Activated CD4-positive, alpha-beta T cell treated with anti-CD3 and anti-CD28 coated beads, Interleukin-2, Interleukin-4, amounts not matched to agents 100 ng/mL and 50 ng/mL, durations not matched to agents 16 hours and 8 hours (primary cell): ENCODE measurements around the gene GLTP.
"Not testable (repeated sequence)": the region's sequence is repeated elsewhere in the genome, so short reads cannot be mapped to it uniquely, and the experiment has no call there.

Source experiments
- DNase-seq: peaks from one replicate; pipeline ENCODE4 v3.0.0-alpha.2; 2020; ENCODE audit warnings: low spot score

The GLTP gene, protein sequence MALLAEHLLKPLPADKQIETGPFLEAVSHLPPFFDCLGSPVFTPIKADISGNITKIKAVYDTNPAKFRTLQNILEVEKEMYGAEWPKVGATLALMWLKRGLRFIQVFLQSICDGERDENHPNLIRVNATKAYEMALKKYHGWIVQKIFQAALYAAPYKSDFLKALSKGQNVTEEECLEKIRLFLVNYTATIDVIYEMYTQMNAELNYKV

DNA sequence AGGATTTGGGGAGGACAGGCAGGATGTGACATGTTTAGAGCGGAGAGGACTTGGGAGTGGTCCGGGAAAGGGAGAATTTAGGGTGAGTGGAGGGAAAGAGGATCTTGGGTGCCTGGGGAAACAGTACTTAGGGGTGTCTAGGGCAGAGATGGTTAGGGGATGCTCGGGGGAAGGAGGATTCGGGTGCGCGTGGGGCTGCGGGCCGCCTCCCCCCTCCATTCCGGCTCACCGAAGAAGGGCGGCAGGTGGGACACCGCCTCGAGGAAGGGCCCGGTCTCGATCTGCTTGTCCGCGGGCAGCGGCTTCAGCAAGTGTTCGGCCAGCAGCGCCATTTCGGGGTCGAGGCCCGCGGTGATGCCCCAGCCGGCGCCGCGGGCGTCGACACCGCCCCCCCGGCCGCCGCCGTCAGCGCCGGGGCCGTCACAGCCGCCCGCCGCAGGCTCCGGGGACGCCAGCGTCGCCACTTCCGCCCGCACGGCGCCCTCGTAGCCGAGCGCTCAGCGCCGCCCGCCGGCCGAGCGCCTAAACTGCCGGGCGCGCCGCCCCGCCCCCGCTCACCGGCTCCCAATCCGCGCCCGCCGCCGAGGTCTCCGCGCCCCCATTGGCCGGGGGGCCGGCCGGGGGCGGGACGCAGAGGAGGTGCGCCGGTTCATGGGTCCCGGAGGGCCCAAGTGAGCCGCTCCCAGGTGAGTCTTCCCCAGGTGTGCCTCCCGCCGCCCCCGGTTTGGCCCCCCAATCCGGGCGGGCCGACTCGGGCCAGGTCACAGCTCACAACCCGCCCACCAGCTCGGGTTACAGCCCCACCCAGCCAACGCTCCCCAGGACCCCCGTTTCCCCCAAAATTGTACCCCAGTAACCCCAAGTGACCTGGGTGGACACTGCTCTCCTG is at the start of gene GLTP:
GLTP (minus strand) TSS at position 499 of the 889 bp plus-strand sequence; CDS start at position 332, 167 bp downstream.
- peak; percentile 88 for DNase-seq

DNA sequence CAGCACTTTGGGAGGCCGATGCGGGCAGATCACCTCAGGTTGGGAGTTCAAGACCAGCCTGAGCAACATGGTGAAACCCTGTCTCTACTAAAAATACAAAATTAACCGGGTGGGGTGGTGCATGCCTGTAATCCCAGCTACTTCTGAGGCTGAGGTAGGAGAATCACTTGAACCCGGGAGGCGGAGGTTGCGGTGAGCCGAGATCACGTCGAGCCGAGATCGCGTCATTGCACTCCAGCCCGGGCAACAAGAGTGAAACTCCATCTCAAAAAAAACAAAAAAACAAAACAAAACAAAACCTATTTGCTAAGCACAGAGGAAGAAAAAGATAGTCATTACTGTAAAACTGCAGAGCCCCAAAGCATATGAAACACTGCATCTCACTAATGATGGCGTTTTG is 49.0 kb upstream of the GLTP start:
- not testable (repeated sequence) for DNase-seq

DNA sequence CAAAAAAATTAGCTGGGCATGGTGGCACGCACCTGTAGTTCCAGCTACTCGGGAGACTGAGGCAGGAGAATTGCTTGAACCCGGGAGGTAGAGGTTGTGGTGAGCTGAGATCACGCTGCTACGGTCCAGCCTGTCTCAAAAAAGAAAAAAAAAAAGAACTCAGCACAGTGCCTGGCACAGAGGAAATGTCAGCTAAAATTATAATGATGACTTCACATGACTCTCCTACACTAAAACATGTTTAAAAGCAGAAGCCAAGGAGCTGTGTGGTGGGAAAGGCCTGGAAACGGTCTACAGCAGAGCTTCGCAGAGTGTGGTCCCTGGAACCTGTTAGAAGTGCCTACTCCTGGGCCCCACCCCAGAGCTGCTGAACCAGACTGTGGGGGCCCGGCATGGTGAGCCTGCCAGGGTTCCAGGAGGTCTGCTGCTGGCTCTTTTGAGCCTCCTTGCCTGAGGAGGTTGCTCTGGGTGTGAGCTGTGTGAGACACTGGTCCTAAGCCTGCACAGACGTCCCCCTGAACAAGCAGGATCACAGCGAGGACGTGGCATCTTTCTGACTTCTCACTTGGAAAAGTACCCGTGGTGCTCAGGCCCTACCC is 47.8 kb upstream of the GLTP start:
- no peak for DNase-seq

DNA sequence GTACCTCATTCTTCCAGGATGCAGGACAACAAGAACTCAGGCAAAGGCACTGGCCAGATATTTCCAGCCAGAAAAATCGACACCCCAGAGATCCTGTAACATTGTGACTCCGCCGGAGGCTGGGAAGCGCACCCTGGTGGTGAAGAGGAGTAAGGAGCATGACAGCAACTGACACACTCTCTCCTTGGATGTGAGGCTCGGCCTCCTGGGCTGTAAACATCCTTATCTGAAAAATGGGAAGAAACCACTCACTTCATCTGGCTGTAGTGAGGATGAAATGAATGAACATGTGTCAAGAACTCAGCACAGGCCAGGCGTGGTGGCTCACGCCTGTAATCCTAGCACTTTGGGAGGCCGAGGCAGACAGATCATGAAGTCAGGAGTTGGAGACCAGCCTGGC is 47.3 kb upstream of the GLTP start:
- peak; percentile 34 for DNase-seq

DNA sequence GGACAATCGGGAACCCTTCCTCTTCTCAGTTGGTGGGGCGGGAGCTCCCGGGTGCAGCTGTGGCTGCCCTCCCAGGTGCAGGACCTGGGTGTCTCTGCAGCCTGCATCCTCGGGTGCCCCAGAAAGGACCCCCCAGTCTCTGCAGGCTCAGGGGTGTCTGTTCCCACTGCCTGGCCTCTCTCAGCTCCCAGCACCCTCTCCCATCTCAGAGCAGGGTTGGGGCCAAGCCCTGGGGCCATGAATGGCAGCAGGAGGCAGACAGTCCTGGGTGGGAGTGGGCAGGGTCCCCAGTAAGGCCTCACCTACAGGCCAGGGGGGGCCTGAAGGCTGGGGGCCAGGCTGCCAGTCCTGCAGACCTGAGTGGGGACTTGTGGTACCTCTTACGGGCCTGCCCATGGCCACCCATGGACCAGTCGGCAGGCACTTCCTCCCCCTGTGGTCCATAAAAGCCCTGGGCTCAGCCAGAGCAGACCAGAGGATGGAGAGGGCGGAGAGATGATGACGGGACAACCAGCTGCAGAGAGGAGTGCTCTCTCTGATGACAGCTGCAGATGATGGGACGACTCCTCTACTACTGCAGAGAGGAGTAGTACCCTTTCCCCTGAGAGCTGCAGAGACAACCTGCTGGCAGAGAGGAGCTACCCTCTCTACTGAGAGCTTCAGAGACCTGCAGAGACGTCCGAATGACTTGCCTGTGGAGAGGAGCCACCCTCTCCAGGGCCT is 46.3 kb upstream of the GLTP start:
- no peak for DNase-seq

DNA sequence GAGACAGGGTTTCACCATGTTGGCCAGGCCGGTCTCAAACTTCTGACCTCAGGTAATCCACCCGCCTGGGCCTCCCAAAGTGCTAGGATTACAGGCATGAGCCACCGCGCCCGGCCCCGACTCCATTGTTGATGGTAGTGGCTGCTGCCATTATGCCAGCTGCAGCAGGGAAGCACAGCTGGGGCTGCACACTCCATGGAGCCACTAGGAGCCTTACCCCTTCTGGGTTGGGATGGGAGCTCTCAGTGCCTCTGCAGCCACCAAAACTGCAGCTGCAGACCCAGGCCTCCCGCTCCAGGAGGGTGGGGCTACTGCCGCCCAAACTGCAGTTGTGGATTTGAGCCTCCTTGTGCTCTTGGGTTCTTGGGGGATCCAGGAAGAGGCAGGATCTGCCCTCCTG is 45.7 kb upstream of the GLTP start:
- no peak for DNase-seq

DNA sequence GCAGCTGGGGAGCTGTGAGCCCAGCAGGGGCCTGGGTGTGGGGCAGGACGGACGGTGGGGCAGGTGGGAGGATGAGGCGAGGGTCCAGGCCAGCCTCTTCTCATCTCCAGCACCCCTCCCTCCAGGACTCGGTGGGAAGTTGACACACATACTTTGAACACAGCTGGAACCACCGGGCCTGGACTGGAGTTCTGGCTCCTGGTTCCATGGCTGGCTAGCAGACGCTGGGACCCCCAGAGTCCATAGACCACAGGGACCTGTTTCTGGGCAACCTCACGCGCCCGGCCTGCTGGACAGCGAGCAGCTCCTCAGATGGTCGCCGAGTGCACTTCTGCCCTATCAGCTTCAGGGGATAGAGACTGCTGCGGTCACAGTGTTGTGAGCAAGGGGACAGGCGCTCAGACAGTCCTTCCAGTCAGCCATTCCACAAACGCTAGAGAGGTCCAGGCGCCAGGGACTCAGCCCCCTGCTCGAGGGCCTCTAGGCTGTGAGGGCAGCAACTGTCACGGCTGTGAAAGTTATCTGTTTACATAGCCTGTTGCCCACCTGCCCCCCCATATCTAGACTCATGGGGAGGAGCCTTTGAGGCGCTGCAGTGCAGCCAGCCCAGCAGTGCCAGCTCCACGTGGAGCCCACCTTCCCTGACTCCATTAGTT is 45.0 kb upstream of the GLTP start:
- no peak for DNase-seq

DNA sequence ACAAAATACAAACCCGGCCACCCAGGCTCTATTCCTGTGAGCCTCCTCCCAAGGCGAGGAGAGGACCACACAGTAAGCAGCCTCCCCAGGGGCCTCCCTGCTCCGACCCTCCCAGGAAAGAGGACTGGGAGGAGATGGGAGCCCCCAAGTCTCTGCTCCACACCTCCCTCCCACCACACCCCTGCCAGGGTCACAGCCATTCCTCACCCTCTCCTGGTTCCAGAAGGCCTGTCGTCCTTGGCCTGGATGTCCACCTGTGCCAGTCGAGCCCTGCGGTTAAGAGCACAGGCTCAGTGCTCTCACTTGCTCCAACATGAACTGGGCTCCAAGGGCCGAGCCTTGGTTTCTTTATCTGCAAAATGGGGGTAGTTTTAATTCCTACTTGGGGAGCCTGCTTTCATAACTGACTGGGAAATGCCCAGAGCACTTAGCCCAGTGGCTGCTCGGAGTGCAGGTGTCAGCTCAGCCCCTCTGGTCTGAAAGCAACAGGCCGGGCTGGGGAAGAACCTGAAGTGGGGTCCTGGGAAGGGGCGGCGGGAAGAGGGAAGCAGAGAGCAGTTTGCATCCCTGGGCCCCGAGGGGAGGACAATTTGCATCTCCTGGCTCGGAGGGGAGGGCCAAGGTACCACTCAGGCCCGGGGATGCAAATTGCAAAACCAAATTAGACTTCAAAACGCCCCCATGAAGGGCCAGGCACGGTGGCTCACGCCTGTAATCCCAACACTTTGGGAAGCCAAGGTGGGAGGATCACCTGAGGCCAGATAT is 43.3 kb upstream of the GLTP start:
- DNase-seq, result no peak

DNA sequence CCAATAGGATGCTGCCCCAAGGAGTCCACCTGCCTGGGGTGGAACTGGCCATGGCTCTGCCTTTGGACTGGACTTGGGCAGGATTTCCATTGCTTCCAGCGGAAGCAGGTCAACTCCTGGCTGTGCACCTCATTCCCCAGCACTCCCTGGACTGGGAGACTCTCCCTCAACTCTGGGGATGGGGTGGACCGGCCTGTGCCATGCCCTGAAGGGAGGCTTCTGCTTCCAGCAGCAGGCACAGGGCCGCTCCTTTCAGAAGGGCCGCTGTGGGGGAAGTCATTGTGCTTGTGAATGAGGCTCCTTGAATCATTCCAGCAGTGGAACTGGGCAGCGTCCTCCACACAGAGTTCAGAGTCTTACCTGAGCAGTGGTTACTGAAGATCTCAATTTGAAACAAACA is 42.7 kb upstream of the GLTP start:
- no peak for DNase-seq

DNA sequence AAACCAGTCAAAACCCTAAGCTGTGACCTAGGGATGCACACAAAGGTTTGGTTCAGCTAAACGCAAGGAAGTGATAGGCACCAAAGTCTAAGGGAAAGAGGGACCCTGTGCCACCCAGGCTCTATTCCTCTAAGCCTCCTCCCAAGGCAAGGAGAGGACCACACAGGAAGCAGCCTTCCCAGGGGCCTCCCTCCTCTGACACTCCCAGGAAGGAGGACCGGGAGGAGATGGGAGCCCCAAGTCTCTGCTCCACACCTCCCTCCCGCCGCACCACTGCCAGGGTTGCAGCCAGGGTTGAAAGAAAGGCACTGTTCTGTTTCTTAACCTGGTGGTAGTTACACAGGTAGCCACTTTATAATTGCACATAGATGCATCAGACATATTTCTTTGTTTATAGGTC is 41.6 kb upstream of the GLTP start:
- no peak for DNase-seq

DNA sequence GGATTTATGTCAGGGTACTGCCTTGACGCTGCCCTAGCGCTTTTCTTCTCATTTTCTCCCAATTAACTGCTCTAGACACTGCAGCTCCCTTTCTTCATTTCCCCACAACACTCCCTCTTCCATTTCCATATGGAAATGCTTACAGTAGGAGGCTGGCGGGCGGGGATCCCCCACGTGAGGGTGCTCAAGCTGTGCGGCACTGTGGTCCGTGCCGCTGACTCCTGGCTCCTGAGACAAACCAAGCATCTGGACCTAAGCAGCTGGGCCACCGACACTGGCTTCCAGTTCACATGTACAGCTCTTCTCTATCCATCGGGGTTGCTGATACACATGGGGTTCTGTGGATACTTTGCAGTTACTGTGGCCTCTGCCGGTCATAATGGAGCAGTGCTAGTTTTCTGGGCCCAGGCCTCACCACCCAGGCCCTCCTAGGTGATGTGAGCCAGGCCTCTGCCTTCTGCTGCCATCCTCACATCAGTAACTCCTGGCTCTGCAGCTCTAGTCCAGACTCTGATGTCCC is 40.0 kb upstream of the GLTP start:
- no peak for DNase-seq

DNA sequence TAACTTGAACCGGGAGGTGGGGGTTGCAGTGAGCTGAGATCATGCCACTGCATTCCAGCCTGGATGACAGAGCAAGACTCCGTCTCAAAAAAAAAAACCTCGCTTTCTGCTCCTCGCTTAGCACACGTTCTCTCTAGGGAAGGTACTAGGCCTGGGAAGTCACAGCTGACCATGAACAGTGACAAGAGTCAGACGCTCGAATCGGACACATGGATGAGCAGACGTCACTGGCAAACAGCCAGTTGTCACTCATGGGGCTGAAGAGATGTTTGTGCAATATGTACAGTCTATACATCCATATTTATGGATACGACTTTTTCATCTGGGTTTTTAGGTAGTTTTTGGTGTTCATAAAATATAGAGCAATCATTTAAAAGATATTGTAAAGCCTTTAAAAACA is 39.1 kb upstream of the GLTP start:
- no peak for DNase-seq

DNA sequence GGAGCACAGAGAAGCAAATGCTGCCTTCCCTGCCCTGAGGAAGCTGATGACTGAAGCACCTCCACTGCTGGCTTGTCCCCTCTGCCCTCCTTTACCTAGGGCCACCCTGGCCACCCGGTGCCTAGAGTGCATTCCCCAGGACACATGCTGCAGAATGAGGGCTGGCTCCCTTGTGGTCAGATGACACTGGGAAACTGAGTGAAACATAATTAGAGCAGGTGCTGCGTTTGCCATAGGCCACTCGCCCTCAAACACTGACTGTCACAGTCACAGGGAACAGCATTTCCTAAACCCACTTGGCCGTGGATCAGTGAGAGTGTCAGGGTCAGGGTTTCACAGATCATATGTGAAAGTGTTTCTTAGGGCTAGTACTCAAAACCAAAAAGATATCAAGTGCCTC is 35.7 kb upstream of the GLTP start:
- no peak for DNase-seq

DNA sequence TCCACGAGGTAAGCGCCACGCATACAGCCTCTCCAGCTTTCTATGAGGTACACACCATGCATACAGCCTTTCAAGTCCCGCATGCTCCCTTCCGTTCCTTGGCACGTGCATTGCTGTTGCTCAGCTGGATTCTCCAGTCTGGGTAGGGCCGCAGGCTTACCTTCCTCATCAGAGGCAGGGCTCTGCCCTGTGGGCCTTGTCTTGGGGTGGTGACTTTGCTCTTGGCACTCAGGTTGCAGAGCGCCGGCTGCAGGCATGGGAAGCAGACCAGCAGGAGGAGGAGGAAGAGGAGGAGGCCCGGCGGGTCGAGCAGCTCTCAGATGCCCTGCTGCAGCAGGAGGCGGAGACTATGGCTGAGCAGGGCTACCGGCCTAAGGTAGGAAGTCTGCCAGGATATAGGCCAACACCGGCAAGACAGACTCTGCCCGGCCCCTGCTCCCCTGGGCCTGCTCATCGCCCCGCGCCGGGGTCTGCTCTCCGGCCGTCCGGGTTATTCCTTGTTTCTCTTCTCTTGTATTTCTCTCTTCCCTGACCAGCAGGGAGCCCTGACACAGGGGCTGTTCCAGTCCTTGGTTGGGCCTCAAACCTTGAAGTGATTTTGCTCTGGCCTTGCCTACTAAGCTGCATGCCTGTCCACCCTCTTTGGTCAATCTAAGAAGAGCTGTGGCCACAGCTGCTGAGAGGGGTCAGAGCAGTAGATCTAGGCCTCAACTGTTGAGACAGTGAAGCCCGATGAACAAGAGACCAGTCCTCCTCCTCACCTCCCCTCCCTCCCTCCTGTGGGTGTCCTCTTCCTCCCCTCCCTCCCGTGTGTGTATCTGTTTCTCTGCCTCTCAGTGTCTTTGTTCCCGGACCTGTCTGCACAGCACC is 35.1 kb upstream of the GLTP start:
- no peak for DNase-seq

DNA sequence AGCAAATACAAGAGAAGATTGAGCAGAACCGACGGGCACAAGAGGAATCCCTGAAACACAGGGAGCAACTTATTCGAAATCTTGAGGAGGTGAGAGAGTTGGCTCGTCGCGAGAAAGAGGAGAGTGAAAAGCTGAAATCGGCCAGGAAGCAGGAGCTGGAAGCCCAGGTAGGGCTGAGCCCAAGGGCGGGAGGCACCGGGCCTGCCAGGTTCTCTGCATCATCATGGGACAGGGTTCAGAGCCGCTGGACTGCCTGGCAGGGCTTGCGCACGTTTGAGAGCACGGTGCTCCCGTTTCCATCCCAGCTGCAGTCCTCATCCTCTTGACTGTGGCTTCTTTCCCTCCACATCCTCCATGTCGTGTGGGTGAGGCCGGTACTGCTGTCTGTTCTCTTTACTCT is 34.1 kb upstream of the GLTP start:
- DNase-seq, result no peak

DNA sequence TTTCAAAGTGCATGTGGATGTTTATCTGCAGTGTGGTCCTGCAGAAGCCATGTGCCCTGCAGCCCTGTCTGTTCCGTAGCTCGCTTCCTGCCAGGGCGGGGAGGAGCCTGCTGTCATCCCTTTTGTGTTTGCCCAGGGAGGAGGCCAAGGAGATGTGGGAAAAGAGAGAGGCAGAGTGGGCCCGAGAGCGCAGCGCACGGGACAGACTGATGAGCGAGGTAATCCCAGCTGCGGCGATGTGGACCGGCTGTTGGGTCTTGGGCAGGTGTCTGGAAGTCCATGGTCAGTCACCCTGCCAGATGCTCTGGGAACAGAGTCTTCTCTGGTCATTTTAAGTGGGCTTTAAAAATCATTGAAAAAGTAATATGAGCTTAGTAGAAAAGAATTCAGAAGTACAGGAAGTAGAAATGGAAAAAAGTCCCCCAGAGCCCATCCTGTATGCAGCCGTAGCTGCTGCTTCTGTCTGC is 32.5 kb upstream of the GLTP start:
- no peak for DNase-seq

DNA sequence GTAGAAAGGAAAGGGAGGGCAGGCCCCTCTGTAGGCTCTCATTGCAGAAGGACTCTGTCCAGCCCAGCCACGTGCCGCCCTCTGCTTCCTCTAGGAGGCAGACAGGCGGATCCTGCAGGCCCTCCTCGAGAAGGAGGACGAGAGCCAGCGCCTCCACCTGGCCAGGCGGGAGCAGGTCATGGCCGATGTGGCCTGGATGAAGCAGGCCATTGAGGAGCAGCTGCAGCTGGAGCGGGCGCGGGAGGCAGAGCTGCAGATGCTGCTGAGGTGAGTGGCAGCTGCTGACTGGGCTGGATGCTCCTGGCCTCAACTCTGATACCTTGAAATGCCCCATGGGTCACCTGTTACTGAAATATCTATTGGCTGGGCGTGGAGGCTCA is 30.6 kb upstream of the GLTP start:
- no peak for DNase-seq

DNA sequence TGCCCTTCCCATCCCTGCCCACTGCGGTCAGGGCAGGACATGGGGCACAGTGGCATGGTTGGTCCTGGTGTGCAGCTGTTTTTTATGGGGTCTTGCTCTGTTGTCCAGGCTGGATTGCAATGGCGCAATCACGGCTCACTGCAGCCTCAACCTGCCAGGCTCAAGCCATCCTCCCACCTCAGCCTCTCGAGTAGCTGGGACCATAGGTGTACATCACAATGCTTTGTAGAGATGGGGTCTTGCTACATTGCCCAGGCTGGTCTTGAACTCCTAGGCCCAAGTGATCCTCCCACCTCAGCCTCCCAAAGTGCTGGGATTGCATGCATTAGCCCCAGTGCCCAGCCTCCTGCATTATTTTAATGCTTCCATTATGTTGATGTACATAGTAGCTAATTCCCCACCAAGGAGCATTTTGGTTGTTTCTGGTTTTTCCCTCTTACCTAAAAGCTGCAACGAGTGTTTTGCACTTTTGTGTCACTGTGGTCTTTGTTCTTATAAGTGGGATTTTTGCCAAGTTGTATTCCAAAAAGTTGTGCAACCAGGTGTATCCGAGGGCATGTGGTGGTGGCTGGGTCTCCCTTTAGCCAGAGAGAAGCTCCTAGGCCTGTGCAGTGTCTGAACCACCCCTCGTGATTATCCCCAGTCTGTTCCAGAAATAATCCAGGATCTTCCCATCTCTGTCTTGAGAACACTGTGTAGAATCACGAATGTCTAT is 30.1 kb upstream of the GLTP start:
- no peak for DNase-seq

DNA sequence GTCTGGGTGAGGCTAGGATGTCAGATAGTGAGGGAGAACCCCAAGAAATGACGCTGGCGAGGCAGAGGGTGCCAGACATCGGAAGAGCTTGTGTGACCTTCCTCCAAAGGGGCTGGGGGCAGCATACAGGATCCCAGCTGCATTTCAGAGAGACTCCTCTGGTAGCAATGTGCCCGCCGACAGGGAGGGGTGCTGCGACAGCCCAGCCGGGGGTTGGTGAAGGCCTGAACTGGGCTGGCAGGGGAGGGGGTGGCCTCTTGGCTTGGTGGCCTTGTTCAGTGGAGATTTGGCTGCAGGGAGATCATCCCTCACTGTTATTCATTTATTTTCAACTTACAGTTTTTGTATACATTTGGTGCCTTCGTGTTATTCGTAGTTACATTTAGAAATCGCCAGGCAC is 25.0 kb upstream of the GLTP start:
- DNase-seq, result no peak
